K562 (cell line): ENCODE data around the gene ERAL1. TPM values are rescaled to one million over a fixed set of nuclear protein-coding genes. Genes with fewer than 3 reads are reported as not detected.

Experiments
- GTF2A2 ChIP-seq: IDR thresholded peaks from 2 replicates; pipeline ENCODE4 v1.6.1; 2016; ENCODE audit warnings: mild to moderate bottlenecking, missing genetic modification characterization, missing compliant biosample characterization
- GTF2E2 ChIP-seq: fragments of 200-800 bp; sonication (Bioruptor generic); IDR thresholded peaks from 2 replicates; pipeline ENCODE4 v1.6.1; 2016; ENCODE audit warnings: missing genetic modification characterization, missing compliant biosample characterization
- HCFC1 ChIP-seq: IDR thresholded peaks from 2 replicates; pipeline ENCODE4 v1.6.1; 2012; ENCODE audit warnings: low read depth, low read length, improper control_type of control experiment
- HNRNPLL ChIP-seq: fragments of 200-400 bp; formaldehyde crosslinking; IDR thresholded peaks from 2 replicates; pipeline ENCODE4 v1.6.1; 2017; ENCODE audit warnings: low read length, low read depth, mild to moderate bottlenecking; ENCODE audit not compliant: poor library complexity, severe bottlenecking
- KLF16 ChIP-seq: IDR thresholded peaks from 2 replicates; pipeline ENCODE4 v1.6.1; 2016; ENCODE audit warnings: antibody characterized with exemption
- LCOR ChIP-seq: sonication (generic); formaldehyde crosslinking; IDR thresholded peaks from 2 replicates; pipeline ENCODE4 v1.8.0; 2022; ENCODE audit warnings: mild to moderate bottlenecking, missing genetic modification reagents
- MBD2 ChIP-seq: sonication (generic); IDR thresholded peaks from 2 replicates; pipeline ENCODE4 v1.6.1; 2016; ENCODE audit warnings: low read depth, borderline replicate concordance
- MECOM ChIP-seq: fragments of 250-450 bp; sonication (Bioruptor Pico); IDR thresholded peaks from 2 replicates; pipeline ENCODE4 v1.8.0; 2022; ENCODE audit warnings: inconsistent platforms
- MEIS2 ChIP-seq: fragments of 450-650 bp; IDR thresholded peaks from 2 replicates; pipeline ENCODE4 v1.6.1; 2014; ENCODE audit warnings: mild to moderate bottlenecking; ENCODE audit not compliant: partially characterized antibody
- NCOR1 ChIP-seq: fragments of 450-650 bp; IDR thresholded peaks from 2 replicates; pipeline ENCODE4 v1.6.1; 2016; ENCODE audit warnings: mild to moderate bottlenecking, moderate library complexity
- NFIX ChIP-seq: fragments of 250-450 bp; sonication (Bioruptor Pico); IDR thresholded peaks from 2 replicates; pipeline ENCODE4 v1.4.0; 2020; ENCODE audit warnings: low read depth, mild to moderate bottlenecking, moderate library complexity
- SMAD3 ChIP-seq: fragments of 450-650 bp; formaldehyde crosslinking; conservative IDR thresholded peaks from 2 replicates; pipeline ENCODE4 v1.4.0; 2020; ENCODE audit warnings: mild to moderate bottlenecking
- ZFP30 ChIP-seq: fragments of 250-450 bp; sonication (Bioruptor Pico); IDR thresholded peaks from 2 replicates; pipeline ENCODE4 v1.8.0; 2022; ENCODE audit warnings: moderate library complexity, mild to moderate bottlenecking, inconsistent platforms, borderline replicate concordance
- ZKSCAN1 ChIP-seq: fragments of 150-350 bp; IDR thresholded peaks from 2 replicates; pipeline ENCODE4 v1.6.1; 2016; ENCODE audit warnings: low read depth, low read length
- ZNF146 ChIP-seq: IDR thresholded peaks from one replicate; pipeline ENCODE4 v1.6.1; 2018; ENCODE audit warnings: missing compliant biosample characterization; ENCODE audit not compliant: unreplicated experiment
- ZNF282 ChIP-seq: sonication (generic); formaldehyde crosslinking; IDR thresholded peaks from 2 replicates; pipeline ENCODE4 v1.8.1; 2023; ENCODE audit warnings: missing genetic modification reagents
- ZNF830 ChIP-seq: fragments of 250-450 bp; sonication (Bioruptor Pico); IDR thresholded peaks from 2 replicates; pipeline ENCODE4 v1.5.0; 2021; ENCODE audit warnings: mild to moderate bottlenecking
- polyA plus RNA-seq, 8 experiments: library from polyadenylated mRNA; depleted of rRNA in 4 of 8; stranded (reverse) in 5 of 8; unstranded in 3 of 8; fragments of >200 nt; fragmentation: Nextera tagmentation in 2 of 8; fragmentation: Illumina TruSeq in 1 of 8; extraction: Ambion mirVana in 2 of 8; extraction: Trizol in 1 of 8; gene quantifications; 2 replicates each; pipeline versions ENCODE4 v1.2.1 to v1.2.3, GENCODE V29; 2011 to 2014; ENCODE audit warnings: inconsistent platforms in 1 of 8, missing spikeins in 1 of 8
- total RNA-seq, 7 experiments: library from RNA; depleted of rRNA in 6 of 7; stranded (reverse); fragments of >200 nt in 6 of 7; fragmentation: Illumina TruSeq in 2 of 7; extraction: Trizol in 2 of 7; gene quantifications; 2 replicates each; pipeline versions ENCODE4 v1.2.1 to v1.2.3, GENCODE V29; 2011 to 2021; ENCODE audit warnings: low replicate concordance in 1 of 7
- TF ChIP-seq, protein P1 (sequence below): fragments of 450-650 bp; conservative IDR thresholded peaks from 2 replicates; pipeline ENCODE4 v1.6.1; 2016; ENCODE audit warnings: missing genetic modification characterization, low read depth, mild to moderate bottlenecking, control low read depth, missing compliant biosample characterization
- TF ChIP-seq, protein P2 (sequence below): fragments of 450-650 bp; formaldehyde crosslinking; IDR thresholded peaks from 2 replicates; pipeline ENCODE4 v1.4.0; 2022; ENCODE audit warnings: missing genetic modification characterization
- TF ChIP-seq, protein P3 (sequence below): fragments of 250-450 bp; sonication (Bioruptor Pico); IDR thresholded peaks from 2 replicates; pipeline ENCODE4 v1.8.0; 2021; ENCODE audit warnings: moderate library complexity, mild to moderate bottlenecking, inconsistent platforms
- TF ChIP-seq, protein P4 (sequence below), 2 experiments: fragments of 450-650 bp in 1 of 2; sonication (generic) in 1 of 2; formaldehyde crosslinking; conservative IDR thresholded peaks; 2 replicates each; pipeline versions ENCODE4 v1.4.0 to v1.8.1; 2020 to 2022; ENCODE audit warnings: mild to moderate bottlenecking in 1 of 2, missing genetic modification reagents in 1 of 2
- TF ChIP-seq, protein P5 (sequence below): fragments of 250-450 bp; sonication (Bioruptor Pico); IDR thresholded peaks from 2 replicates; pipeline ENCODE4 v1.4.0; 2020; ENCODE audit warnings: mild to moderate bottlenecking, moderate library complexity

ERAL1 gene
- total and polyA plus RNA-seq, 9 of the 15 experiments (the other 6 are each of a cell fraction or from before 2014, with no cell fraction given): 37.5 to 351 (median 106) TPM

DNA sequence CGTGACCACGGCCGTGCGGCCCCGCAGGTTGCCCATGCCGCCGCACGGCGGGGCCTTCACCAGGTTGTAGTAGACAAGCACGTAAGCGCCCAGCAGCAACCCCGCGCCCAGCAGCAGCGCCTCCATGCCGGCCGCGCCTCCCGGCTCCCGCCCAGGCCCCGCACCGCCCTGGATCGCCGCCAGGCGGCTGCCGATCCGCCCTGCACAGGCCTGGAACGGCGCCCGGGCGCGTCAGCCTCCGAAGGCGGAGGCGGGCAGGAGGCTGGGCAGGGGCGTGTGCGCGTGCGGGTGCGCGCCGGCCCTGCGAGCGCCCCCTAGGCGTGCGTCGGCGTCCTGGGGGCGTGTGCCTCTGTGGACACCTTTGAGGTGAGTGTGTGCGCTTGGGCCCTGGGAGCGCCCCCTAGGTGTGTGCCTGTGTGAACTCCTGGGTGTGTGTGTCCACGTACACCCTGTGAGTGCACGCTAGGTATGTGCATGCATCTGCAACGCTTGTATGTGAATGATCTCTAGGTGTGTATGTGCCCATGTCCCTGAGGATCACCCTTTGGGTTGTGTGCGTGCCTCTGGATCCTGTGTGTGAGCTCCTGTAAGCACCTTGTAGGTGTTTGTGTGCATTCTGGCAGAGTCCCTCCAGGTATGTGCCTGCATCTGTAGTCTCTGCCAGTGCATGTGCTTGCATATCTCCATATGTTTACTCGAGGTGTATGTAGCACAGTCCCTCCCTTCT lies 48.2 kb downstream of the ERAL1 start, which contains the start of gene DHRS13 (continued):
- TF ChIP-seq, protein P1, sequence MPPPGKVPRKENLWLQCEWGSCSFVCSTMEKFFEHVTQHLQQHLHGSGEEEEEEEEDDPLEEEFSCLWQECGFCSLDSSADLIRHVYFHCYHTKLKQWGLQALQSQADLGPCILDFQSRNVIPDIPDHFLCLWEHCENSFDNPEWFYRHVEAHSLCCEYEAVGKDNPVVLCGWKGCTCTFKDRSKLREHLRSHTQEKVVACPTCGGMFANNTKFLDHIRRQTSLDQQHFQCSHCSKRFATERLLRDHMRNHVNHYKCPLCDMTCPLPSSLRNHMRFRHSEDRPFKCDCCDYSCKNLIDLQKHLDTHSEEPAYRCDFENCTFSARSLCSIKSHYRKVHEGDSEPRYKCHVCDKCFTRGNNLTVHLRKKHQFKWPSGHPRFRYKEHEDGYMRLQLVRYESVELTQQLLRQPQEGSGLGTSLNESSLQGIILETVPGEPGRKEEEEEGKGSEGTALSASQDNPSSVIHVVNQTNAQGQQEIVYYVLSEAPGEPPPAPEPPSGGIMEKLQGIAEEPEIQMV: no peak
- TF ChIP-seq, protein P2, sequence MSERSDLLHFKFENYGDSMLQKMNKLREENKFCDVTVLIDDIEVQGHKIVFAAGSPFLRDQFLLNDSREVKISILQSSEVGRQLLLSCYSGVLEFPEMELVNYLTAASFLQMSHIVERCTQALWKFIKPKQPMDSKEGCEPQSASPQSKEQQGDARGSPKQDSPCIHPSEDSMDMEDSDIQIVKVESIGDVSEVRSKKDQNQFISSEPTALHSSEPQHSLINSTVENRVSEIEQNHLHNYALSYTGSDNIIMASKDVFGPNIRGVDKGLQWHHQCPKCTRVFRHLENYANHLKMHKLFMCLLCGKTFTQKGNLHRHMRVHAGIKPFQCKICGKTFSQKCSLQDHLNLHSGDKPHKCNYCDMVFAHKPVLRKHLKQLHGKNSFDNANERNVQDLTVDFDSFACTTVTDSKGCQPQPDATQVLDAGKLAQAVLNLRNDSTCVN (CRISPR knock-in tag): no peak
- TF ChIP-seq ZFP30 (CRISPR knock-in tag): no peak
- no peak for TF ChIP-seq MECOM (CRISPR knock-in tag)
- TF ChIP-seq MEIS2: peak; percentile 85
- TF ChIP-seq SMAD3 (CRISPR knock-in tag): no peak
- no peak for TF ChIP-seq NFIX (CRISPR knock-in tag)
- no peak for TF ChIP-seq ZNF282 (CRISPR knock-in tag)
- TF ChIP-seq, protein P3, sequence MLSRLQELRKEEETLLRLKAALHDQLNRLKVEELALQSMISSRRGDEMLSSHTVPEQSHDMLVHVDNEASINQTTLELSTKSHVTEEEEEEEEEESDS: no peak
- TF ChIP-seq HNRNPLL: peak; percentile 61
- TF ChIP-seq LCOR (CRISPR knock-in tag): no peak
- TF ChIP-seq, protein P4, sequence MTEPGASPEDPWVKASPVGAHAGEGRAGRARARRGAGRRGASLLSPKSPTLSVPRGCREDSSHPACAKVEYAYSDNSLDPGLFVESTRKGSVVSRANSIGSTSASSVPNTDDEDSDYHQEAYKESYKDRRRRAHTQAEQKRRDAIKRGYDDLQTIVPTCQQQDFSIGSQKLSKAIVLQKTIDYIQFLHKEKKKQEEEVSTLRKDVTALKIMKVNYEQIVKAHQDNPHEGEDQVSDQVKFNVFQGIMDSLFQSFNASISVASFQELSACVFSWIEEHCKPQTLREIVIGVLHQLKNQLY (CRISPR knock-in tag; conservative IDR thresholded peaks at IDR 0.05): no peak
- peak; percentile 13 for TF ChIP-seq ZNF146
- TF ChIP-seq, protein P5, sequence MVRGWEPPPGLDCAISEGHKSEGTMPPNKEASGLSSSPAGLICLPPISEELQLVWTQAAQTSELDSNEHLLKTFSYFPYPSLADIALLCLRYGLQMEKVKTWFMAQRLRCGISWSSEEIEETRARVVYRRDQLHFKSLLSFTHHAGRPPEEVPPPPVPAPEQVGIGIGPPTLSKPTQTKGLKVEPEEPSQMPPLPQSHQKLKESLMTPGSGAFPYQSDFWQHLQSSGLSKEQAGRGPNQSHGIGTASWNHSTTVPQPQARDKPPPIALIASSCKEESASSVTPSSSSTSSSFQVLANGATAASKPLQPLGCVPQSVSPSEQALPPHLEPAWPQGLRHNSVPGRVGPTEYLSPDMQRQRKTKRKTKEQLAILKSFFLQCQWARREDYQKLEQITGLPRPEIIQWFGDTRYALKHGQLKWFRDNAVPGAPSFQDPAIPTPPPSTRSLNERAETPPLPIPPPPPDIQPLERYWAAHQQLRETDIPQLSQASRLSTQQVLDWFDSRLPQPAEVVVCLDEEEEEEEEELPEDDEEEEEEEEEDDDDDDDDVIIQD (CRISPR knock-in tag): 0 out of 2 replicates have a peak, but pooled peaks have one; percentile 10
- peak; percentile 78 for TF ChIP-seq NCOR1
- TF ChIP-seq MBD2: no peak; the same call in 1 of the 2 replicates
- TF ChIP-seq HCFC1: peak; percentile 72
- no peak for TF ChIP-seq GTF2A2
- TF ChIP-seq ZNF830 (CRISPR knock-in tag): no peak; the same call in 1 of the 2 replicates
- TF ChIP-seq KLF16: peak; percentile 77
- TF ChIP-seq GTF2E2 (tag): 0 out of 2 replicates have a peak, but pooled peaks have one; percentile 0
- TF ChIP-seq ZKSCAN1: 0 out of 2 replicates have a peak, but pooled peaks have one; percentile 60
